Measurements from ENCODE around the gene IZUMO4.

DNA sequence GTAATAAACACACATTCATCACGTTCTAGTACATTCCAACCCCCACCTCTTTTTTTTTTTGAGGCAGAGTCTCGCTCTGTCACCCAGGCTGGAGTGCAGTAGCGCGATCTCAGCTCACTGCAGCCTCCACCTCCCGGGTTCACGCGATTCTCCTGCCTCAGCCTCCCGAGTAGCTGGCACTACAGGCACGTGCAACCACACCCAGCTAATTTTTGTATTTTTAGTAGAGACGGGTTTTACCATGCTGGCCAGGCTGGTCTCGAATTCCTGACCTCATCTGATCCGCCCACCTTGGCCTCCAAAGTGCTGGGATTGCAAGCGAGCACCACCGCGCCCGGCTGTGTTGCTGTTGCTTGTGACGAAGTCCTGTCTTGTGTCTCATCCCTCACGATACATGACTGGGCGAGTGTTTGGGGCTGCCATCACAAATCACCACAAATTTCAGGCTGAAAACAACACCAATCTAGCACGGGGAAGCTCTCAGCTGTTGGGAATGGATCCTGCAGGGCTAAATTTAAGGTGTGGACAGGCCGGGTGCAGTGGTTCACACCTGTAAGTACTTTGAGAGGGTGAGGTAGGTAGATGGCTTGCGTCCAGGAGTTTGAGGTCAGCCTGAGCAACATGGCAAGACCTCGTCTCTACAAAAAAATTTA, 16.3 kb upstream of the IZUMO4 start:
- TF ChIP-seq, protein P1, sequence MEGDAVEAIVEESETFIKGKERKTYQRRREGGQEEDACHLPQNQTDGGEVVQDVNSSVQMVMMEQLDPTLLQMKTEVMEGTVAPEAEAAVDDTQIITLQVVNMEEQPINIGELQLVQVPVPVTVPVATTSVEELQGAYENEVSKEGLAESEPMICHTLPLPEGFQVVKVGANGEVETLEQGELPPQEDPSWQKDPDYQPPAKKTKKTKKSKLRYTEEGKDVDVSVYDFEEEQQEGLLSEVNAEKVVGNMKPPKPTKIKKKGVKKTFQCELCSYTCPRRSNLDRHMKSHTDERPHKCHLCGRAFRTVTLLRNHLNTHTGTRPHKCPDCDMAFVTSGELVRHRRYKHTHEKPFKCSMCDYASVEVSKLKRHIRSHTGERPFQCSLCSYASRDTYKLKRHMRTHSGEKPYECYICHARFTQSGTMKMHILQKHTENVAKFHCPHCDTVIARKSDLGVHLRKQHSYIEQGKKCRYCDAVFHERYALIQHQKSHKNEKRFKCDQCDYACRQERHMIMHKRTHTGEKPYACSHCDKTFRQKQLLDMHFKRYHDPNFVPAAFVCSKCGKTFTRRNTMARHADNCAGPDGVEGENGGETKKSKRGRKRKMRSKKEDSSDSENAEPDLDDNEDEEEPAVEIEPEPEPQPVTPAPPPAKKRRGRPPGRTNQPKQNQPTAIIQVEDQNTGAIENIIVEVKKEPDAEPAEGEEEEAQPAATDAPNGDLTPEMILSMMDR (IDR thresholded peaks at IDR 0.05; ENCODE audit: low read depth, low read length, missing input control), result no peak
- TF ChIP-seq NR2F2 (IDR thresholded peaks at IDR 0.05) (no peak), SP1 (IDR thresholded peaks at IDR 0.05) (no peak), RAD21 (IDR thresholded peaks at IDR 0.05) (no peak), ATF3 (IDR thresholded peaks at IDR 0.05) (no peak), JUND (IDR thresholded peaks at IDR 0.05) (no peak), YY1 (IDR thresholded peaks at IDR 0.05) (no peak)
- TF ChIP-seq, protein P2, sequence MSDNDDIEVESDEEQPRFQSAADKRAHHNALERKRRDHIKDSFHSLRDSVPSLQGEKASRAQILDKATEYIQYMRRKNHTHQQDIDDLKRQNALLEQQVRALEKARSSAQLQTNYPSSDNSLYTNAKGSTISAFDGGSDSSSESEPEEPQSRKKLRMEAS (IDR thresholded peaks at IDR 0.05), result no peak
- TF ChIP-seq, protein P3, sequence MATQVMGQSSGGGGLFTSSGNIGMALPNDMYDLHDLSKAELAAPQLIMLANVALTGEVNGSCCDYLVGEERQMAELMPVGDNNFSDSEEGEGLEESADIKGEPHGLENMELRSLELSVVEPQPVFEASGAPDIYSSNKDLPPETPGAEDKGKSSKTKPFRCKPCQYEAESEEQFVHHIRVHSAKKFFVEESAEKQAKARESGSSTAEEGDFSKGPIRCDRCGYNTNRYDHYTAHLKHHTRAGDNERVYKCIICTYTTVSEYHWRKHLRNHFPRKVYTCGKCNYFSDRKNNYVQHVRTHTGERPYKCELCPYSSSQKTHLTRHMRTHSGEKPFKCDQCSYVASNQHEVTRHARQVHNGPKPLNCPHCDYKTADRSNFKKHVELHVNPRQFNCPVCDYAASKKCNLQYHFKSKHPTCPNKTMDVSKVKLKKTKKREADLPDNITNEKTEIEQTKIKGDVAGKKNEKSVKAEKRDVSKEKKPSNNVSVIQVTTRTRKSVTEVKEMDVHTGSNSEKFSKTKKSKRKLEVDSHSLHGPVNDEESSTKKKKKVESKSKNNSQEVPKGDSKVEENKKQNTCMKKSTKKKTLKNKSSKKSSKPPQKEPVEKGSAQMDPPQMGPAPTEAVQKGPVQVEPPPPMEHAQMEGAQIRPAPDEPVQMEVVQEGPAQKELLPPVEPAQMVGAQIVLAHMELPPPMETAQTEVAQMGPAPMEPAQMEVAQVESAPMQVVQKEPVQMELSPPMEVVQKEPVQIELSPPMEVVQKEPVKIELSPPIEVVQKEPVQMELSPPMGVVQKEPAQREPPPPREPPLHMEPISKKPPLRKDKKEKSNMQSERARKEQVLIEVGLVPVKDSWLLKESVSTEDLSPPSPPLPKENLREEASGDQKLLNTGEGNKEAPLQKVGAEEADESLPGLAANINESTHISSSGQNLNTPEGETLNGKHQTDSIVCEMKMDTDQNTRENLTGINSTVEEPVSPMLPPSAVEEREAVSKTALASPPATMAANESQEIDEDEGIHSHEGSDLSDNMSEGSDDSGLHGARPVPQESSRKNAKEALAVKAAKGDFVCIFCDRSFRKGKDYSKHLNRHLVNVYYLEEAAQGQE (IDR thresholded peaks at IDR 0.05), result no peak

Measured in liver (tissue), 3 donors.